RWPE2 (cell line): ENCODE data around the gene SEL1L.

Experiments used
- ATAC-seq: fragments of 200-7000 bp; cut with Tn5 transposase; 3 replicates; pipeline ENCODE4 v1.9.1; 2021; ENCODE audit warnings: low read depth
- DNase-seq: peaks from one replicate; pipeline ENCODE4 v3.0.0-alpha.2; 2020; ENCODE audit warnings: low spot score
- H3K27ac ChIP-seq: fragments of 450-650 bp; 2 replicates; pipeline ENCODE4 v1.5.1; 2017; ENCODE audit warnings: mild to moderate bottlenecking; ENCODE audit not compliant: poor library complexity, severe bottlenecking
- H3K27me3 ChIP-seq: fragments of 250-450 bp; sonication (Bioruptor Pico); 2 replicates; pipeline ENCODE4 v1.5.1; 2021; ENCODE audit warnings: mild to moderate bottlenecking, moderate library complexity; ENCODE audit not compliant: insufficient read depth, poor library complexity, severe bottlenecking
- H3K36me3 ChIP-seq: fragments of 250-450 bp; sonication (Bioruptor Pico); 2 replicates; pipeline ENCODE4 v1.5.1; 2020; ENCODE audit warnings: low read depth, mild to moderate bottlenecking, moderate library complexity
- H3K4me1 ChIP-seq: fragments of 250-450 bp; sonication (Bioruptor Pico); 2 replicates; pipeline ENCODE4 v1.5.1; 2021; ENCODE audit warnings: mild to moderate bottlenecking, moderate library complexity; ENCODE audit not compliant: insufficient read depth, poor library complexity, severe bottlenecking
- H3K4me3 ChIP-seq: fragments of 250-450 bp; sonication (Bioruptor Pico); 2 replicates; pipeline ENCODE4 v1.5.1; 2021; ENCODE audit warnings: mild to moderate bottlenecking, moderate library complexity; ENCODE audit not compliant: severe bottlenecking
- H3K9me3 ChIP-seq: fragments of 250-450 bp; sonication (Bioruptor Pico); 2 replicates; pipeline ENCODE4 v1.5.1; 2021; ENCODE audit warnings: mild to moderate bottlenecking, moderate library complexity; ENCODE audit not compliant: severe bottlenecking
- TF ChIP-seq, protein P1 (sequence below): fragments of 450-650 bp; IDR thresholded peaks from one replicate; pipeline ENCODE4 v1.5.1; 2017; ENCODE audit warnings: mild to moderate bottlenecking, moderate library complexity; ENCODE audit not compliant: poor library complexity, severe bottlenecking

The SEL1L gene

DNA sequence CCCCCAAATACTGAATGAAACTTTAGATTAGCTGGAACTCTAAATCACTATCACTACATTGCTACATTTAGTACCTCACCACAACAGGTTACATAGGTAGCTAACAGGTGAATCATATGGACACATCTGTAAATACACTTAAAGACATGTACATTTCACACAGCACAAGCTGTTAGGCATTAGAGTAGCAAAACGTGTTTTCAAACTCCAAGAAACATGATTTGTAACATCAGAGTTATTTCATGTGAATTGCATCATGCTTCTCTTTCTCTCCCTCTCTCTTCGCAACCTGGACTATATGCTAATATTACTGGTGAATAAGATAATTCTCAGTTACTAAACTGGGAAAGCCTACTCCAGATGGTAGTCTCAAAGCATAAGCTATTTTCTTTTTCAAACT lies 4.3 kb downstream of the SEL1L start:
- ATAC-seq (no peak), DNase-seq (no peak)
- Histone ChIP-seq H3K27ac (no peak overlapping the region), H3K4me3 (no peak overlapping the region), H3K36me3 (peaks cover 65% of the 10 kb centered on the region), H3K9me3 (no peaks in the 10 kb centered on the region), H3K4me1 (peaks cover 24% of the 10 kb centered on the region), H3K27me3 (no peaks in the 10 kb centered on the region)
- TF ChIP-seq, protein P1, sequence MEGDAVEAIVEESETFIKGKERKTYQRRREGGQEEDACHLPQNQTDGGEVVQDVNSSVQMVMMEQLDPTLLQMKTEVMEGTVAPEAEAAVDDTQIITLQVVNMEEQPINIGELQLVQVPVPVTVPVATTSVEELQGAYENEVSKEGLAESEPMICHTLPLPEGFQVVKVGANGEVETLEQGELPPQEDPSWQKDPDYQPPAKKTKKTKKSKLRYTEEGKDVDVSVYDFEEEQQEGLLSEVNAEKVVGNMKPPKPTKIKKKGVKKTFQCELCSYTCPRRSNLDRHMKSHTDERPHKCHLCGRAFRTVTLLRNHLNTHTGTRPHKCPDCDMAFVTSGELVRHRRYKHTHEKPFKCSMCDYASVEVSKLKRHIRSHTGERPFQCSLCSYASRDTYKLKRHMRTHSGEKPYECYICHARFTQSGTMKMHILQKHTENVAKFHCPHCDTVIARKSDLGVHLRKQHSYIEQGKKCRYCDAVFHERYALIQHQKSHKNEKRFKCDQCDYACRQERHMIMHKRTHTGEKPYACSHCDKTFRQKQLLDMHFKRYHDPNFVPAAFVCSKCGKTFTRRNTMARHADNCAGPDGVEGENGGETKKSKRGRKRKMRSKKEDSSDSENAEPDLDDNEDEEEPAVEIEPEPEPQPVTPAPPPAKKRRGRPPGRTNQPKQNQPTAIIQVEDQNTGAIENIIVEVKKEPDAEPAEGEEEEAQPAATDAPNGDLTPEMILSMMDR: no peak

DNA sequence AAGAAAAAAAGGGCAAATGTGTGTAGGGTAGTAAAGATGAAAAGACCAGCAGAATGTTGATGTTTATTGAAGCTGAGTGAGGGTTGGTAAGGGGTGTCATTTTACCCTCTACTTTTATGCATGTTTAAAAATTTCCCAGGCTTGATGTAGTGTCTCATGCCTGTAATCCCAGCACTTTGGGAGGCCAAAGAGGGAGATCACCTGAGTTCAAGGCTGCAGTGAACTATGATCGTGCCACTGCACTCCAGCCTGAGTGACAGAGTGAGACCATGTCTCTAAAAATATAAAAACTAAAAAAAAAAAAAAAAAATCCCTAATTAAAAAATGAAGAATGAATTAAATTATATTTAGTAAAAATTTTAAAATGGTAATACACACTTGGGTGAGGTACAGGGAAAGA lies 8.5 kb downstream of the SEL1L start:
- TF ChIP-seq, protein P1: no peak
- Histone ChIP-seq H3K4me1 (peaks cover 12% of the 10 kb centered on the region), H3K4me3 (no peak overlapping the region), H3K9me3 (no peaks in the 10 kb centered on the region), H3K27ac (no peak overlapping the region), H3K27me3 (no peaks in the 10 kb centered on the region), H3K36me3 (peaks cover 86% of the 10 kb centered on the region)
- ATAC-seq: no peak
- DNase-seq: no peak

DNA sequence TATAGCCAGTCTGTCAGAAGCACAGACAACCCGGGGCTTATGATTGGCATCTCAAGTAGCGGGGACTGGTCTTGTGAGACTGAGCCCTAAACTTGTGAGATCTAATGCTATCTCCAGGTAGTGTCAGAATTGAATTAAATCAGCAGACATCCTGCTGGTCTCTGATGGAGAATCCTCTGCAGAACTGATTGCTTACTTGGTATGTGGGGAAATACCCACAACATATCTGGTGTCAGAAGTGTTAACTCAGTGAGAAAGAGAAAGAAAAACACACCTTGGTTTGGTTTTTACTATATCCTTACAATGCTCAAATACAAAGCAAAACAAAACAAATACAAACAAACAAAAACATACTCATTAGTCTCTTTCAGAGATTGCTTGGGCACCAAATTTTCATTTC lies 10.0 kb downstream of the SEL1L start:
- Histone ChIP-seq H3K27ac (no peak overlapping the region), H3K36me3 (peaks cover 94% of the 10 kb centered on the region), H3K27me3 (no peaks in the 10 kb centered on the region), H3K4me1 (no peaks in the 10 kb centered on the region), H3K9me3 (no peaks in the 10 kb centered on the region), H3K4me3 (no peak overlapping the region)
- TF ChIP-seq, protein P1: no peak
- DNase-seq (no peak), ATAC-seq (no peak)

GRCh38 chr14:81523016-81523415 lies 10.6 kb downstream of the SEL1L start:
- H3K4me1 ChIP-seq: no peaks in the 10 kb centered on the region
- H3K27me3 ChIP-seq: no peaks in the 10 kb centered on the region
- no peak for ATAC-seq
- no peak for DNase-seq
- H3K4me3 ChIP-seq: no peak overlapping the region
- H3K9me3 ChIP-seq: no peaks in the 10 kb centered on the region
- no peak overlapping the region for H3K27ac ChIP-seq
- H3K36me3 ChIP-seq: peaks cover 97% of the 10 kb centered on the region
- TF ChIP-seq, protein P1: no peak

GRCh38 chr14:81521356-81521755 lies 12.3 kb downstream of the SEL1L start:
- DNase-seq: no peak
- peaks cover 98% of the 10 kb centered on the region for H3K36me3 ChIP-seq
- TF ChIP-seq, protein P1: no peak
- H3K4me3 ChIP-seq: no peak overlapping the region
- no peak for ATAC-seq
- H3K27me3 ChIP-seq: no peaks in the 10 kb centered on the region
- H3K9me3 ChIP-seq: no peaks in the 10 kb centered on the region
- no peaks in the 10 kb centered on the region for H3K4me1 ChIP-seq
- H3K27ac ChIP-seq: no peak overlapping the region
